NT2/D1 (cell line): Measurements from ENCODE around the gene MAP3K5.
"Not testable (repeated sequence)": the region's sequence is repeated elsewhere in the genome, so short reads cannot be mapped to it uniquely, and the experiment has no call there.

ENCODE experiments used
- DNase-seq: peaks from one replicate; pipeline ENCODE4 v3.0.0-alpha.2; 2011; ENCODE audit warnings: low read depth, low spot score
- H3K27me3 ChIP-seq: 2 replicates; pipeline ENCODE4 v1.6.0; 2011; ENCODE audit warnings: mild to moderate bottlenecking; ENCODE audit not compliant: insufficient read length, insufficient read depth
- H3K36me3 ChIP-seq: 2 replicates; pipeline ENCODE4 v1.6.1; 2011; ENCODE audit warnings: mild to moderate bottlenecking, low read length, mixed read lengths; ENCODE audit not compliant: insufficient read depth, insufficient read length
- H3K4me1 ChIP-seq: 2 replicates; pipeline ENCODE4 v1.5.1; 2011; ENCODE audit not compliant: insufficient read depth, insufficient read length
- H3K4me3 ChIP-seq: 2 replicates; pipeline ENCODE4 v1.5.1; 2011; ENCODE audit warnings: low read depth; ENCODE audit not compliant: insufficient read length
- H3K9ac ChIP-seq: 2 replicates; pipeline ENCODE4 v1.6.0; 2011; ENCODE audit warnings: low read depth; ENCODE audit not compliant: insufficient read length
- H3K9me3 ChIP-seq: 2 replicates; pipeline ENCODE4 v1.5.1; 2011; ENCODE audit warnings: mild to moderate bottlenecking, low read length; ENCODE audit not compliant: insufficient read depth
- SUZ12 ChIP-seq: IDR thresholded peaks from 2 replicates; pipeline ENCODE4 v1.6.1; 2011; ENCODE audit not compliant: insufficient read length, insufficient read depth; ENCODE audit errors: extremely low read depth
- YY1 ChIP-seq: IDR thresholded peaks from 2 replicates; pipeline ENCODE4 v1.6.1; 2011; ENCODE audit not compliant: insufficient read length, insufficient read depth
- ZNF274 ChIP-seq: IDR thresholded peaks from 2 replicates; pipeline ENCODE4 v1.6.1; 2011; ENCODE audit warnings: mild to moderate bottlenecking, low read depth, low read length

Gene MAP3K5

GRCh38 chr6:136763255-136763654, 29.0 kb downstream of the MAP3K5 start:
- no peak for DNase-seq
- Histone ChIP-seq H3K9me3 (no peaks in the 10 kb centered on the region), H3K36me3 (no peaks in the 10 kb centered on the region), H3K4me3 (no peak overlapping the region), H3K4me1 (no peaks in the 10 kb centered on the region), H3K27me3 (no peaks in the 10 kb centered on the region), H3K9ac (no peak overlapping the region)
- TF ChIP-seq ZNF274 (no peak), YY1 (no peak)

DNA sequence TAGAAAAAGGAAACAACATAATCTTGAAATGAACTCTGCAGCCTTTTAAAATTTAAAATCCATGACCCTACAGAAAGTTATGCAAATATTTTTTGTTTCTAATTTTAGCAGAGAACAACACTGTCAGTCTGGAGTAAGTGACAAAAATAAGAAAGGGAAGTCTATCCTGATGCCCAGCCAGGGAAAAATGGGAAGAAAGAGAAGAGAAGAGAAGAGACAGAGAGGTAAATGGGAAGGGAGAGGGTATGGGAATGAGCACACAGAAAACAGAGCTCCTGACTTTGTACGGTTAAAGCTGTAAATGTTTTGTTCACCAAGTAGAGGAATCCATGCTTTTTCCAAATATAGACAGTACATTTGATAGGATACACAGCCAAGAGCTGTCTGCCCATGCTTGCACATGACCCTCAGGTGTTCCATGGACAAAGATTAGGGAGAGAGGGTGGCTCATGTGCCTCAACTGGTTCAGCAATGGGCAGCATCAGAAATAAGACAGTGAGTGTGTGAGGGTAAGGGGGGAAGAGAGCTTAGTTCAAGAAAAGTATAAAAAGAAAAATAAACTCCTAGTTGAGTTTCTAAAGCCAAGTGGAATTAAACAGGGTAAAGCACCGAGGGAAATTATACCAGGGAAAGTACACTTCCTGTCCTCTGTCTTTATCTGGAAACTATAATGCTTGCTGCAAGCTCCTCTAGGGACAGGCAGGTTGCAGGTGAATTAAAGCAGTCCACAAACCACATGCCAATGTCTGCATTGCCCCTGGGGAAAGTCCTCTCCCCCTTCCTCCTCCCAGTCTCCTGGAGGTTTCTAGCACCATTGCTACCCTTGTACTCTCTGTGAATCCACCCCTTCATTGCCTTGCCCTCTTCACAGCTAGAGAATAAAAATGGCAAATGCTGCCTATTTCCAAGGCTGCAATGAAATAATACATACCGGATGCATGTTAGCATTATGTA, 30.0 kb downstream of the MAP3K5 start:
- Histone ChIP-seq H3K9me3 (no peaks in the 10 kb centered on the region), H3K27me3 (no peaks in the 10 kb centered on the region), H3K9ac (no peak overlapping the region), H3K4me3 (no peak overlapping the region), H3K36me3 (no peaks in the 10 kb centered on the region), H3K4me1 (no peaks in the 10 kb centered on the region)
- TF ChIP-seq ZNF274 (no peak), SUZ12 (no peak), YY1 (no peak)
- DNase-seq = no peak

GRCh38 chr6:136761227-136761922, 30.9 kb downstream of the MAP3K5 start:
- Histone ChIP-seq H3K36me3 (no peaks in the 10 kb centered on the region), H3K4me1 (no peaks in the 10 kb centered on the region), H3K4me3 (no peak overlapping the region), H3K27me3 (no peaks in the 10 kb centered on the region), H3K9ac (no peak overlapping the region), H3K9me3 (no peaks in the 10 kb centered on the region)
- TF ChIP-seq SUZ12 = no peak
- TF ChIP-seq YY1 = no peak
- no peak for TF ChIP-seq ZNF274
- DNase-seq = no peak

GRCh38 chr6:136760781-136761180, 31.5 kb downstream of the MAP3K5 start:
- H3K9me3 ChIP-seq, DNase-seq, H3K4me1 ChIP-seq, H3K9ac ChIP-seq, H3K27me3 ChIP-seq, H3K36me3 ChIP-seq, H3K4me3 ChIP-seq: not testable (repeated sequence)

- no peaks in the 10 kb centered on the region for H3K27me3 ChIP-seq
- no peak for DNase-seq
- no peak overlapping the region for H3K9ac ChIP-seq
- H3K9me3 ChIP-seq = no peaks in the 10 kb centered on the region
- TF ChIP-seq SUZ12 (no peak), ZNF274 (no peak), YY1 (no peak)
- H3K36me3 ChIP-seq = no peaks in the 10 kb centered on the region
- no peak overlapping the region for H3K4me3 ChIP-seq
- H3K4me1 ChIP-seq = peaks cover 2% of the 10 kb centered on the region
These were observed 35.1 kb downstream of the MAP3K5 start for GRCh38 chr6:136757150-136757549.

GRCh38 chr6:136754820-136755219, 37.5 kb downstream of the MAP3K5 start:
- H3K9ac ChIP-seq = no peak overlapping the region

GRCh38 chr6:136753624-136754023, 38.7 kb downstream of the MAP3K5 start:
- Histone ChIP-seq H3K27me3 (no peaks in the 10 kb centered on the region), H3K4me1 (peaks cover 2% of the 10 kb centered on the region), H3K9ac (no peak overlapping the region), H3K4me3 (no peak overlapping the region), H3K36me3 (no peaks in the 10 kb centered on the region), H3K9me3 (no peaks in the 10 kb centered on the region)
- TF ChIP-seq SUZ12 (no peak), YY1 (no peak), ZNF274 (no peak)
- no peak for DNase-seq

More at GRCh38 chr6:136754820-136755219, 37.5 kb downstream of the MAP3K5 start:
- DNase-seq = no peak
- TF ChIP-seq SUZ12 (no peak), ZNF274 (no peak), YY1 (no peak)
- no peaks in the 10 kb centered on the region for H3K9me3 ChIP-seq
- peaks cover 2% of the 10 kb centered on the region for H3K4me1 ChIP-seq
- no peaks in the 10 kb centered on the region for H3K27me3 ChIP-seq
- no peak overlapping the region for H3K4me3 ChIP-seq
- H3K36me3 ChIP-seq = no peaks in the 10 kb centered on the region
